GM13976 (cell line): ENCODE data around the gene TBC1D30.

ENCODE experiments used
- DNase-seq: peaks from one replicate; pipeline ENCODE4 v3.0.0; 2012; ENCODE audit warnings: low spot score
- CTCF ChIP-seq: IDR thresholded peaks from 2 replicates; pipeline ENCODE4 v1.5.1; 2012; ENCODE audit warnings: borderline replicate concordance, mild to moderate bottlenecking; ENCODE audit not compliant: insufficient read depth; ENCODE audit errors: extremely low read depth, missing control alignments, control extremely low read depth
- in situ Hi-C: fragments of 300-500 bp; cut with MboI; formaldehyde crosslinking; loops from one replicate; pipeline ENCODE4 v1.12.0; 2022; ENCODE audit warnings: low sequenced_read_pairs, mixed read lengths, inconsistent platforms; ENCODE audit not compliant: unreplicated experiment

Gene TBC1D30

DNA sequence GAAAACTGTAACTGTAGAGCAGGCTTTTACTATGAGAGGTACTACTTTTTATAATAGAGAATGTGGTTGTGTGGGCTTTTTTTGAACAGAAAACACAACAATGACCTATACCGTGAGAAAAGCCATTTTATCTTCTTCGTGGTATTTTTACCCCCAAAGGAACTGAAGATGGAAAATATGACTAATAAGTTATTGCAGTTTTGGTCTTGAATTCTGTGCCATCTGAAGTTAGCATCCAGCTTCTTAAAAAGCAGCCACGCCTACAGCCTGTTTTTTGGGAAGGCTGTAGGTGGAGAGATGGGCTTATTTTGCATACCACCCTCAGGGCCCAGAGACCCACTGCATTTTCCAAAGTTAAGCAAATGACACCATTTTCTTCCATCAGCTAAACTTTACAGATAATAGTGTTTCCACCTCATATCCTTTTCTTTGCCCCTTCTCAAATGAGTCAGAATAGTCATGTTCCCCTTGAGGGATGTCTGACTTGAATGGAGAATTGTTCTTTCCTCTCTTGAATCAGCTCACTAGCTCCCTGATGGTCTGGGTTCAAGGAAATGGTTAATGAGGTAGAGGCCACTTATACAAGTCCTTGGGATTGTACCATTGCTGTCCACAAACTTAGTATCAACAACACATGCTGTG lies 53.0 kb downstream of the TBC1D30 start:
- DNase-seq: peak; percentile 74
- in situ Hi-C loops: loop anchor here (25.0 kb wide), 2 partner anchors 360 to 1235 kb away; no protein-coding TSS in a partner anchor
- TF ChIP-seq CTCF: no peak

DNA sequence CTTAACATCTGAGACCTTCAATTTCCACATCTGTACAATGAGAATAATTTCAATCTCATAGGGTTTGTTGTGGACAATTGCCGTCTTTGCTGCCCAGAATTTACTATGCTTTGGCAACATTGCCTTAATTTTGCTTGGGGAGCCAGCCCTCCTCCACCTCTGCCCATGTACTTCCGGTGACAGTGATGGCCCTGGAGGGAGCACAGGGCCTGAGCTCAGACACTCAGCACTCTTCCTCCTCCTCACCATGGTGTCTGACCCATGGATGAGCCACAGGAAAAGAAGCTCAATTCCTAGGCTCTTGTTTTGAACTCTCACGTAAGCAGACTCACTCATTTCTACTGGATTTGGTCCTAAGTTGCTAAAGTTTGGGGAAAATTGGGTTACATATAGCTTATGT lies 58.2 kb downstream of the TBC1D30 start:
- no peak for DNase-seq
- in situ Hi-C loops: loop anchor here (25.0 kb wide), 2 partner anchors 355 to 1230 kb away; no protein-coding TSS in a partner anchor
- TF ChIP-seq CTCF: no peak

GRCh38 chr12:64883264-64884163 lies 59.1 kb downstream of the TBC1D30 start:
- in situ Hi-C loops: loop anchor here (25.0 kb wide), 2 partner anchors 354 to 1229 kb away; no protein-coding TSS in a partner anchor
- no peak for TF ChIP-seq CTCF
- peak; percentile 37 for DNase-seq

DNA sequence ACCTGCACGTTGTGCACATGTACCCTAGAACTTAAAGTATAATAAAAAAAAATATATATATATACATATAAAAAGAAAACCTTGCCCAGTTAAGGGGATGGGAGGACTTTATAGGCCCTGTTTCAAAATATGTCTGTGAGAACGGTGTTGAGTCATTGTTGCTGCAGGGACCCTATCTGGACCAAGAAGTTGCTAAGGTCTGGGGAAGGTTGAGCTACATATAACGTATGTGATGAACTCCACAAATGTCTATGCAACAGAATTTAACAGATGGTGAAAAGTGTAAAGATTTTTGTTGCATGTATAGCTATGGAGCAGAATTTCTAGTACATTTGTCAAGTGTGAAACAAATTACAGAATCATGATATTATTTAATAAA lies 59.7 kb downstream of the TBC1D30 start:
- TF ChIP-seq CTCF: no peak
- in situ Hi-C loops: loop anchor here (25.0 kb wide), 2 partner anchors 353 to 1228 kb away; no protein-coding TSS in a partner anchor
- no peak for DNase-seq

DNA sequence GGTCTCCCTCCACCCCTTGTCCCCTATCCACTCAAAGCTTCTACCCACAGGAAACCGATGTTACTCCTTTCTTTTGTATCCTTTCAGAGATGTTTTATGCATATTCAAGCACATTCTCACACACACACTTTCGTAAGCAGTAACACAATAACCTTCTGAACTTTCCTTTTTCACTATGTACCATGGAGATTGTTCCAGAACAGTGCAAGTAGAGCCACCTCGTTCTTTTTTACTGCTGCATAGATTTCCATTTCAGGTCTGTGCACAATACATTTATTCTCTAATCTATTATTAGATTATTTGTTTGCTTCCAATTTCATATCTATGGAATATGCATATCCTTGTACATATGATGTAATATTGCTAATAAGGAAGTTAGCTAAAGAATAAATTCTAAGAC lies 60.3 kb downstream of the TBC1D30 start:
- no peak for TF ChIP-seq CTCF
- no peak for DNase-seq
- in situ Hi-C loops: loop anchor here (25.0 kb wide), 2 partner anchors 353 to 1228 kb away; no protein-coding TSS in a partner anchor

DNA sequence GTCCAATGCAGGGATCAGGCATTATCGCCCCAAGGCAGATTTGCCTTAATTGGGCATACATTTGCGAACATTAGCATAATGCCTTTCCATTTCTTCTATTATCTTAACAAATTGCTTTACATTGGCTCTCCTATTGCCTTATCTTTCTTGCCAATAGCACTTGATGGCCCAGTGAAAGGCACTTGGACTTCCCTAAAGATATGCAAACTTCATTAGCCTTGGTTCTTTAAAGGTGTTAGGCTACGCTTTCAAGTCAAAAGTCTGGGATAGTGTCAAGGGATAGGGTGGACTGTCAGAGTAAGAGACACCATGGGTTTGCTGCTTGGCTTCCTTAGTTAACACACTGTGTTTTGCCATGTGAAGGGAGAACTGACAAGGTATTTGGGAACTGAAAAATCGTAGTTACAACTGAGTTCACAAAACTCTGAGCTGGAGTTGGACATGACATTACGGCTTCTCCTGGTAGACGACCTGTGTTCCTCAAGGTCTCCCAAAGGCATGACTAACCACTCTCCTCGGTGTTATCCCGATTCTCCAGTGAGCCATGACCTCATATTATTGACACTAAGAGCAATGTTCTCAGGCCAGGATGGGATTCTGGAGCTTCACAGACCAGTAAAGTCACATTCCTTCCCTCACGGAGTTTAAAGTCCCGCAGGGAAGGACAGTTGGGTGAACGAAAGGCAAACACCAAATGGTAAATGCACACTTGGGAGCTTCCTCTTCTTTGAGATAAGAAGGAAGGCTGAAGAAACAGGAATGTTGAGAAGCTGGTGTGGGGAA lies 65.2 kb downstream of the TBC1D30 start:
- TF ChIP-seq CTCF: no peak
- no peak for DNase-seq
- in situ Hi-C loops: loop anchor here (25.0 kb wide), 2 partner anchors 348 to 1223 kb away; no protein-coding TSS in a partner anchor
